ENCODE results near the gene ZNF318.
A peak's percentile ranks its signal among the peaks of the same experiment; 100 is the strongest.
"Not testable (repeated sequence)": the region's sequence is repeated elsewhere in the genome, so short reads cannot be mapped to it uniquely, and the experiment has no call there.

ZNF318 gene
- 2.8 to 74.4 (median 39.5) reads per million in 17 experiments for total RNA-seq

- DNase-seq, result peak; percentile 98 to 100 (median 100)
Observed at GRCh38 chr6:43369174-43370002, at the start of gene ZNF318. Gene ZNF318, minus strand, starts transcription at chr6:43369647. Its CDS starts 282 bp downstream, at chr6:43369365.

- no peak for DNase-seq
Observed at GRCh38 chr6:43416935-43417334, 47.5 kb upstream of the ZNF318 start.

- DNase-seq, result not testable (repeated sequence)
Observed at GRCh38 chr6:43415275-43415674, 45.8 kb upstream of the ZNF318 start.

GRCh38 chr6:43413002-43413401 lies 43.6 kb upstream of the ZNF318 start:
- no peak for DNase-seq

- DNase-seq, result no peak
Observed at GRCh38 chr6:43412541-43412940, 43.1 kb upstream of the ZNF318 start.

- DNase-seq, result not testable (repeated sequence)
Observed at GRCh38 chr6:43410776-43411175, 41.3 kb upstream of the ZNF318 start.

GRCh38 chr6:43408259-43408658 lies 38.8 kb upstream of the ZNF318 start:
- DNase-seq, result no peak

GRCh38 chr6:43407296-43407695 lies 37.8 kb upstream of the ZNF318 start:
- DNase-seq, result no peak

GRCh38 chr6:43405354-43405753 lies 35.9 kb upstream of the ZNF318 start:
- DNase-seq, result no peak

GRCh38 chr6:43402820-43403219 lies 33.4 kb upstream of the ZNF318 start:
- DNase-seq, result no peak

GRCh38 chr6:43401730-43402129 lies 32.3 kb upstream of the ZNF318 start:
- no peak for DNase-seq

GRCh38 chr6:43399932-43400487 lies 30.6 kb upstream of the ZNF318 start:
- no peak for DNase-seq

- DNase-seq, result no peak
Observed at GRCh38 chr6:43396408-43397149, 27.1 kb upstream of the ZNF318 start.

GRCh38 chr6:43395776-43396175 lies 26.3 kb upstream of the ZNF318 start:
- peak; percentile 17 to 58 (median 38) for DNase-seq

- DNase-seq, result no peak
Observed at GRCh38 chr6:43394982-43395381, 25.5 kb upstream of the ZNF318 start.

GRCh38 chr6:43393602-43394001 lies 24.2 kb upstream of the ZNF318 start:
- DNase-seq, result peak in 3 of 4 experiments; percentile 29 to 46 (median 29)

- not testable (repeated sequence) for DNase-seq
Observed at GRCh38 chr6:43393133-43393532, 23.7 kb upstream of the ZNF318 start.

- DNase-seq, result no peak
Observed at GRCh38 chr6:43391440-43392031, 22.1 kb upstream of the ZNF318 start.

GRCh38 chr6:43390753-43391439 lies 21.4 kb upstream of the ZNF318 start:
- not testable (repeated sequence) for DNase-seq

- DNase-seq, result no peak
Observed at GRCh38 chr6:43389730-43390295, 20.4 kb upstream of the ZNF318 start.

GRCh38 chr6:43386492-43386891 lies 17.0 kb upstream of the ZNF318 start:
- DNase-seq, result peak in 2 of 4 experiments; percentile 66
